SJSA1 (cell line): ENCODE measurements around the gene ALPG. TPM values are rescaled to one million over a fixed set of nuclear protein-coding genes. Genes with fewer than 3 reads are reported as not detected.
"Not testable (repeated sequence)": the region's sequence is repeated elsewhere in the genome, so short reads cannot be mapped to it uniquely, and the experiment has no call there.

Experiments used
- DNase-seq, 2 experiments: peaks; one replicate each; pipeline ENCODE4 v3.0.0-alpha.2; 2015 to 2020; ENCODE audit warnings: low spot score in 2 of 2, low read depth in 1 of 2
- H3K27ac ChIP-seq: fragments of 250-450 bp; sonication (Bioruptor Pico); 2 replicates; pipeline ENCODE4 v1.5.1; 2020; ENCODE audit warnings: mild to moderate bottlenecking, moderate library complexity
- H3K27me3 ChIP-seq: fragments of 250-450 bp; sonication (Bioruptor Pico); replicated peaks from 2 replicates; pipeline ENCODE4 v1.5.1; 2020; ENCODE audit warnings: mild to moderate bottlenecking, moderate library complexity
- H3K36me3 ChIP-seq: fragments of 250-450 bp; sonication (Bioruptor Pico); 2 replicates; pipeline ENCODE4 v1.5.1; 2020; ENCODE audit warnings: mild to moderate bottlenecking
- H3K4me1 ChIP-seq: fragments of 250-450 bp; sonication (Bioruptor Pico); replicated peaks from 2 replicates; pipeline ENCODE4 v1.6.1; 2021; ENCODE audit warnings: mild to moderate bottlenecking
- H3K4me3 ChIP-seq: fragments of 250-450 bp; sonication (Bioruptor Pico); 2 replicates; pipeline ENCODE4 v1.5.1; 2020; ENCODE audit warnings: mild to moderate bottlenecking
- H3K9me3 ChIP-seq: fragments of 250-450 bp; sonication (Bioruptor Pico); replicated peaks from 2 replicates; pipeline ENCODE4 v1.5.1; 2020; ENCODE audit warnings: mild to moderate bottlenecking
- total RNA-seq: library from RNA; depleted of rRNA; stranded (reverse); fragments of >200 nt; shearing (Covaris generic); gene quantifications from 2 replicates; pipeline ENCODE4 v1.2.3, GENCODE V29; 2014

The ALPG gene
- total RNA-seq, 1 experiment from 2014 or later = 0.03 TPM

- no peaks in the 10 kb centered on the region for H3K9me3 ChIP-seq
- no peak overlapping the region for H3K27ac ChIP-seq
- no peaks in the 10 kb centered on the region for H3K27me3 ChIP-seq
- no peak overlapping the region for H3K4me3 ChIP-seq
- no peaks in the 10 kb centered on the region for H3K4me1 ChIP-seq
- no peaks in the 10 kb centered on the region for H3K36me3 ChIP-seq
- DNase-seq = no peak
Measured at GRCh38 chr2:232396683-232397082, 10.0 kb upstream of the ALPG start.

- H3K27me3 ChIP-seq = no peaks in the 10 kb centered on the region
- no peak overlapping the region for H3K27ac ChIP-seq
- no peaks in the 10 kb centered on the region for H3K4me1 ChIP-seq
- H3K36me3 ChIP-seq = no peaks in the 10 kb centered on the region
- H3K4me3 ChIP-seq = no peak overlapping the region
- no peak for DNase-seq
- no peaks in the 10 kb centered on the region for H3K9me3 ChIP-seq
Measured at GRCh38 chr2:232398293-232399034, 8.2 kb upstream of the ALPG start.

DNA sequence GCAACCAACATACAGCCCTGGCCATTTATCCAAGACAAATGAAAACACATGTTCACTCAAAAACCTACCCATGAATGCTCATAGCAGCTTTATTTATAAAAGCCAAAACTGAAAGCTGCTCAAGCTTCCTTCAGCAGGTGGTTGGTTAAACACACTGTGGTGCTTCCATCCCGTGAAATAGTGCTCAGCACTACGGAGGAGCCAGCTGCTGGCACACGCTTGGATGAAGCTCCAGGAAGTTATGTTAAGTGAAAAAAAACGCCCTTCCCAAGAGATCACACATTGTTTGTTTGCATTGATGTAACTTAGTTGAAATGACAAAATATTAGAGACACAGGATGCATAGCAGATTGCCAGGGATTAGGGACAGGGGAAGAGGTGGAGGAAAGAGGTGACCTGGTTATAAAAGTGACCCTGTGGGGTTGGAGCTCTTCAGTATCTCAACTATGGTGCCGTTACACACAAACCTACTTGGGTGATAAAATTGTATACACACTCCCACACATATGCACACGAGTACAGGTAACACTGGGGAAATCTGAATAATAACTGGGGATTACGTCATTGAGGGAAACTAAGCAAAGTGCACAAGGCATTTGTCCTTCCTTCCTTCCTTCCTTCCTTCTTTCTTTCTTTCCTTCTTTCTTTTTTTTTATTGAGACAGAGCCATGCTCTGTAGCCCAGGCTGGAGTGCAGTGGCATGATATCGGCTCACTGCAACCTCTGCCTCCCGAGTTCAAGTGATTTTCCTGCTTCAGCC, 6.2 kb upstream of the ALPG start:
- Histone ChIP-seq H3K9me3 (no peaks in the 10 kb centered on the region), H3K4me3 (no peak overlapping the region), H3K27me3 (no peaks in the 10 kb centered on the region), H3K27ac (no peak overlapping the region), H3K36me3 (no peaks in the 10 kb centered on the region), H3K4me1 (no peaks in the 10 kb centered on the region)
- no peak for DNase-seq

DNA sequence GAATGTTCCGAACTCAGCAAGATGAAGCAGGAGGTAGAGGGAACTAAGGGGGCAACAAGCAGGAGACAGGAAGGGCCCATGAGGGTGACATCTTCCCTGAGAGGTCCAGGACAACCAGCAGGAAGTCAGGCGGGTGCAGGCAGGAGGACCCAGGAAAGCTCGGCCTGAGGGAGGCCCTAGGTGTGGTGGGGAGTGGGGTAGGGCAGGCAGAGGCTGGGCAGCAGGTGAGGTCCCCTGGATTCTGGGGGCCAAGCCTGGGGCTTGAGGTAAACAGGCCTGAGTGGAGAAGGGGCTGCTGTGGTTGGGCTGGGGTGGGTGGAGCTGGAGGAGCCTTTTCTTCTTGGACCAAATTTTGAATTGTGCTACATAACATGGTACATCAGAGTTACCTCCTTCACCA, 4.1 kb upstream of the ALPG start:
- DNase-seq = no peak
- Histone ChIP-seq H3K27me3 (no peaks in the 10 kb centered on the region), H3K27ac (no peak overlapping the region), H3K36me3 (no peaks in the 10 kb centered on the region), H3K4me3 (no peak overlapping the region), H3K9me3 (no peaks in the 10 kb centered on the region), H3K4me1 (no peaks in the 10 kb centered on the region)

DNA sequence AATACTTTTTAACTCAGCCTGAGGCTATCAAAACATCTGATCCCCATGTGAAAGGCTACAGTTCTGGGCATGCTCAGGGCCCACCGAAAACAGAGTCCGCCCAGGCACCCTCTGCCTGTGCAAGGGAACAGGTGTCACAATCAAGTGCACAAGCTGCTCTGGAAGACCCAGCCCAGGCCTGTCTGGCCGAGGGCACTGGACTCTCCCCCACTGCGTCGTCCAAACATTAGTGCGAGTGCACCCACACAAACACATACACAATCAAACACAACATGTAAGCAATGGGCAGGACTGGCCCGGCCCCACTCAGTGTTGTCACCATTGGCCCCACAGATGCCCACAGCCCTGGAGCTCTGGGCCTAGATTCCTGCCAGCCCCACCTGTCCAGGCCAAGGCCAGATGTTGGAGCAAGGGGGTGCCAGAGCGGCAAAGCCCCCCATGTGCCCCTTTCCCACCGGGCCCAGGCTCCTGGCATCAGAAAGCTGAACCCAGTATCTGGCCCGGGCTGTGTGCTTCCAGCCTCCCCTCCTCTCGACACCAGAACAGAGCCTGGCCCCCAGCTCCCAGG, 617 bp upstream of the ALPG start:
- H3K4me3 ChIP-seq = no peak overlapping the region
- no peaks in the 10 kb centered on the region for H3K27me3 ChIP-seq
- DNase-seq = no peak
- H3K36me3 ChIP-seq = no peaks in the 10 kb centered on the region
- no peak overlapping the region for H3K27ac ChIP-seq
- no peaks in the 10 kb centered on the region for H3K4me1 ChIP-seq
- H3K9me3 ChIP-seq = no peaks in the 10 kb centered on the region

DNA sequence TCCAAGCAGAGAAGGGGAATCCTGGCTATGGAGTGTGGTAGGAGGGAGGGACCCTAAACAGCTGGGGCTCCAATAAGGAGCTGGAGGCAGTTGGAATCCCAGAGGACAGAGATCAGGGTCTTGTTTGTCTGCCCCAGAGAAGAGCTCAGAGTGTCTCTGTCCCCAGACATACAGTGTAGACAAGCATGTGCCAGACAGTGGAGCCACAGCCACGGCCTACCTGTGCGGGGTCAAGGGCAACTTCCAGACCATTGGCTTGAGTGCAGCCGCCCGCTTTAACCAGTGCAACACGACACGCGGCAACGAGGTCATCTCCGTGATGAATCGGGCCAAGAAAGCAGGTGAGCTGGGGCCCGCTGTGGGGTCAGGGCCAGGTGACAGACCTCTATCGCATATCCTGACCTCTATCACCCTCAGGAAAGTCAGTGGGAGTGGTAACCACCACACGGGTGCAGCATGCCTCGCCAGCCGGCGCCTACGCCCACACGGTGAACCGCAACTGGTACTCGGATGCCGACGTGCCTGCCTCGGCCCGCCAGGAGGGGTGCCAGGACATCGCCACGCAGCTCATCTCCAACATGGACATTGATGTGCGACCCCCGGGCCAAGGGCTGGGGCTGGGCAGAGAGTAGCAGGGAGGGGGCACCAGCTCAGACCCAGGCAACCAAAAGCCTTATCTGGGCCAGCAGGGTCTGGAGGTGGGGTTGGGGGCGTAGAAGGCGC, 945 bp downstream of the ALPG start:
- H3K4me1 ChIP-seq, H3K4me3 ChIP-seq: not testable (repeated sequence)

DNA sequence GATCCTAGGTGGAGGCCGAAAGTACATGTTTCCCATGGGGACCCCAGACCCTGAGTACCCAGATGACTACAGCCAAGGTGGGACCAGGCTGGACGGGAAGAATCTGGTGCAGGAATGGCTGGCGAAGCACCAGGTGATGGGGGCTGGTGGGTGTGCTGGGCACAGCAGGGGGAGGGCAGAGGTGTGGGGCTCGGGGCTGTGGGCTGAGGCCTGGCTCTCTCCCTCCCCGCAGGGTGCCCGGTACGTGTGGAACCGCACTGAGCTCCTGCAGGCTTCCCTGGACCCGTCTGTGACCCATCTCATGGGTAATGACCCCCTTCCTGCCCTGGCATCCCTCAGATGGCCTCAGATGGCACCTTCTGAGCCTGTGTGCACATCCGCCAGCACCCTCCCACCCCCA, 1.6 kb downstream of the ALPG start:
- H3K27me3 ChIP-seq = peaks cover 17% of the 10 kb centered on the region
- not testable (repeated sequence) for DNase-seq

More for the DNA sequence above, 945 bp downstream of the ALPG start:
- not testable (repeated sequence) for DNase-seq, H3K27ac ChIP-seq, H3K9me3 ChIP-seq, H3K36me3 ChIP-seq
- peaks cover 10% of the 10 kb centered on the region for H3K27me3 ChIP-seq

DNA sequence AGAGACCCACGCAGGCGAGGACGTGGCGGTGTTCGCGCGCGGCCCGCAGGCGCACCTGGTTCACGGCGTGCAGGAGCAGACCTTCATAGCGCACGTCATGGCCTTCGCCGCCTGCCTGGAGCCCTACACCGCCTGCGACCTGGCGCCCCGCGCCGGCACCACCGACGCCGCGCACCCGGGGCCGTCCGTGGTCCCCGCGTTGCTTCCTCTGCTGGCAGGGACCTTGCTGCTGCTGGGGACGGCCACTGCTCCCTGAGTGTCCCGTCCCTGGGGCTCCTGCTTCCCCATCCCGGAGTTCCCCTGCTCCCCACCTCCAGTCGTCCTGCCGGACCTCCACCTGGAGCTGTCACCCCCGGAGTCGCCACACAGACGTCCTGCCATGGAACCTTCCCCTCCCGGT, 3.0 kb downstream of the ALPG start:
- not testable (repeated sequence) for H3K4me1 ChIP-seq, H3K4me3 ChIP-seq, H3K27ac ChIP-seq, H3K9me3 ChIP-seq, DNase-seq, H3K36me3 ChIP-seq
- H3K27me3 ChIP-seq = peaks cover 20% of the 10 kb centered on the region

More for the DNA sequence above, 1.6 kb downstream of the ALPG start:
- H3K9me3 ChIP-seq, H3K27ac ChIP-seq, H3K36me3 ChIP-seq, H3K4me3 ChIP-seq, H3K4me1 ChIP-seq: not testable (repeated sequence)

- Histone ChIP-seq H3K9me3 (no peaks in the 10 kb centered on the region), H3K27me3 (peaks cover 20% of the 10 kb centered on the region), H3K27ac (no peak overlapping the region), H3K36me3 (no peaks in the 10 kb centered on the region), H3K4me3 (no peak overlapping the region), H3K4me1 (no peaks in the 10 kb centered on the region)
- DNase-seq = no peak
Measured at GRCh38 chr2:232410238-232410900, 3.7 kb downstream of the ALPG start.

GRCh38 chr2:232411901-232412629, 5.4 kb downstream of the ALPG start:
- no peak overlapping the region for H3K27ac ChIP-seq
- no peaks in the 10 kb centered on the region for H3K36me3 ChIP-seq
- H3K27me3 ChIP-seq = peaks cover 20% of the 10 kb centered on the region
- no peaks in the 10 kb centered on the region for H3K9me3 ChIP-seq
- no peak for DNase-seq
- H3K4me3 ChIP-seq = no peak overlapping the region
- no peaks in the 10 kb centered on the region for H3K4me1 ChIP-seq

DNA sequence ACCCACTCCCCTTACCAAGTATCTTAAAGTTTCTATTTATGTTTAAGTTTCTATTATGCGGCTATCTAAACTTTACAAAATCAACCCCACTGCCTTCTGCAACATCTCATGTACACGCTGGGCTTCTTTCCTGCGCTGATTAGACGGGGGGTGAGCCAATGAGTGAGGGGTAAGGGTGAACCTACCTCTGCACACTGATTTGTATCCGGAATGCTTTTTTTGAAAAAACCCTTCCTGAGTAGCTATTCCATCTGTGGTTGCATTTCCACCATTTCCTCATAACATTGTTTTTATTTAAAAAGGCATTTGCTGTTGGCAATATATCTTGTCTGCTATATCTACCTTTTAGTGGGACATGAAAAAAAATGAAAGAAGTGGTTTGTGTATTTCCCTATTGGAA, 6.3 kb downstream of the ALPG start:
- no peak for DNase-seq
- Histone ChIP-seq H3K4me3 (no peak overlapping the region), H3K27ac (no peak overlapping the region), H3K36me3 (no peaks in the 10 kb centered on the region), H3K27me3 (peaks cover 20% of the 10 kb centered on the region), H3K9me3 (no peaks in the 10 kb centered on the region), H3K4me1 (no peaks in the 10 kb centered on the region)

GRCh38 chr2:232415138-232415690, 8.6 kb downstream of the ALPG start:
- Histone ChIP-seq H3K36me3 (no peaks in the 10 kb centered on the region), H3K27me3 (peaks cover 42% of the 10 kb centered on the region), H3K27ac (no peak overlapping the region), H3K4me1 (peaks cover 16% of the 10 kb centered on the region), H3K9me3 (no peaks in the 10 kb centered on the region), H3K4me3 (no peak overlapping the region)
- DNase-seq = no peak
